Glomerular visceral epithelial cell (primary cell): ENCODE results near the gene ROS1.

Experiments used
- DNase-seq: peaks from one replicate; pipeline ENCODE4 v3.0.0-alpha.2; 2016; ENCODE audit errors: extremely low spot score

Gene ROS1

DNA sequence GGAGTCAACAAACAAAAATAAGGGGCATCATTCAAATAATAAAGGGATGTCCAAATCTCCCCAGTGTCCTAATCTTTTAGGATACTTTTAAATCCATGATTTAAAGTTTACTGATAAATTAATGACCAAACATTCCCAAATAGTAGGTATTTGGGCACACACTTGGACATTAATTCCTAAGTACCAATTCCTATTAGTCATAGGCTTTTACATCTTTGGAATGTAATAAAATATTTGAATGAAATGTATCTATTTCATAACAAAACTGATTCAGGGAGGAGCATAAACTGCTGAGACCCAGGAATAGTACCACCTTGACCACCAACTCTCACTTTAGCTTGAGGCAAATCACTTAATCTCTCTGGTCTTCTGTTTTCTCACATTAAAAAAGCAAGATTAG lies 116.1 kb downstream of the ROS1 start:
- DNase-seq, result no peak

DNA sequence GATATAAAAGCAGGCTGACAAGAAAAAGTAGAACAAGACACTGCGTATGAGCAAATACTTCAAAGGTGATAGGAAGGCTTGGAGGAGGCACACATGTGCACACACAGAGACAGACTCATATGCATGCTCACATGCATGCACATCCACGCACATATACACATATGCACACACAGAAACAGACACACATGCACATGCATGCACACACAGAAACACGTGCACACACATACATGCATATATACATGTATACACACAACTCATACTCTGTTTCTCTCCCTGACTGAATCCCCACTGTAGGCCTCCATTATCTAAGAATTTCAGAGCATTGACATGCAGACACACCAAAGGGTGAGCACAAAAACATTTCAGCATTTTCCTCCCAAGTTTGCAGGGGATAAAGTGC lies 116.7 kb downstream of the ROS1 start:
- DNase-seq, result no peak

DNA sequence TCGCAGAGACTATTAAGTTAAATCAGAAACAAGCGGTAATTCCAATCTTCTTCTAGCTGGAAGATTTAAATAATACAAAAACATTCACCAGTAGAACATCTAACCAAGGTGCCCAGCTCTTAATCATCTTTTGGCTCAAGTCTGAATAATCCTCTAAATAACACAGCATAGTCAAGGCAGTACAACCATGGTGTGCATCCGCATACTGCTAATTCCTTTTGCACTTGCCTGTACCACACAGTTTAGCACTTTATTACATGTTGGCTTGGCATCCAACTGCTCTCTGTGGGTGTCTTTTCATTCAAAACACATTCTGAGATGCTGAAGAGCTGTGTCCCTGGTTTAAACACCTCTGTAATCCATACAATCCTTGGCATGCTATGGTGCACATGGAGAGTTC lies 118.1 kb downstream of the ROS1 start:
- DNase-seq, result no peak

- no peak for DNase-seq
Measured at GRCh38 chr6:117306227-117306790, 119.4 kb downstream of the ROS1 start.

DNA sequence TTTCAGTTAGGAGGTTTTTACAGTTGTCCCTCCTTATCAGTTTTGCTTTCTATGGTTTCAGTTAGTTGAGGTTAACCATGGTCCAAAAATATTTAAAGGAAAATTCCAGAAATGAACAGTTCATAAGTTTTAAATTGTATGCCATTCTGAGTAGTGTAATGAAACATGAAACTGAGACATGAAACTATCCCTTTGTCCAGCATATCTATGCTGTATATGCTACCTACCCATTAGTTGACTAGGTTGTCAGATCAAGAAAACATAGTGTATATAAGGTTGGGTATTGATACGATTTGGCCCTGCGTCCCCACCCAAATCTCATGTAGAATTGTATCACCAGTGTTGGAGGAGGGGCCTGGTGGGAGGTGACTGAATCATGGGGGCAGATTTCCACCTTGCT lies 121.3 kb downstream of the ROS1 start:
- DNase-seq, result no peak

GRCh38 chr6:117303323-117303722 lies 122.4 kb downstream of the ROS1 start:
- DNase-seq, result no peak

- DNase-seq, result no peak
Measured at GRCh38 chr6:117298941-117299340, 126.8 kb downstream of the ROS1 start.

GRCh38 chr6:117290173-117290846 lies 135.4 kb downstream of the ROS1 start:
- DNase-seq, result no peak

DNA sequence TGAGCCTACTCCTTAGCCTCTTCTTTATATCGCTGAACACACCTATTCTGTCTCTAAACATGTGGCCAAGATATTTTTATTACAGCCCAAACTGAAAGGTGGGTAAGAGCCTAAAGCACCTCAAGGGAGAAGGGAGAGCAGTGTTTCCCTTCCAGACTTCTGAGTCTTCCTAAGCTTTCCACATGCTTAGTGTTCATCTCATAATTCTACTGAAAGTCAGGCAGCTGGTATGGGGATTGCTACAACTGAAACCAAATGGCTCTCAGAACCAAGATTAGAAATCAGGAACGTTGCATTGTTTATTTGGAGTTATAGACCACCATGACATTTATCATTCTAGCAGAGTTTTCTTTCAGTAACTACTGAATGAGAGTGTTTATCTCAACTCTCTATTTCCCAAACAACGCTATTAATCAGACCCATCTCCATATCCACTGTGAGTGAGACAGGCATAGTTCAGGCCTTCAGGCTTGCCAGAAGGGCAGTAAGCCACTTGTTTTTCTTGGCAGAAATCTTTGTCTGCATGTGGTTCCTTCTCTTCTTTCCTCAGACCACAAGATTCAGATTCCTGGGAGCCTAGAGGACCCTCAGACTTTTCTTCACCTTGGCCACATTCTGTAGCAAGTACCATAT lies 137.5 kb downstream of the ROS1 start:
- DNase-seq, result no peak

- no peak for DNase-seq
Measured at GRCh38 chr6:117280922-117281321, 144.8 kb downstream of the ROS1 start.

DNA sequence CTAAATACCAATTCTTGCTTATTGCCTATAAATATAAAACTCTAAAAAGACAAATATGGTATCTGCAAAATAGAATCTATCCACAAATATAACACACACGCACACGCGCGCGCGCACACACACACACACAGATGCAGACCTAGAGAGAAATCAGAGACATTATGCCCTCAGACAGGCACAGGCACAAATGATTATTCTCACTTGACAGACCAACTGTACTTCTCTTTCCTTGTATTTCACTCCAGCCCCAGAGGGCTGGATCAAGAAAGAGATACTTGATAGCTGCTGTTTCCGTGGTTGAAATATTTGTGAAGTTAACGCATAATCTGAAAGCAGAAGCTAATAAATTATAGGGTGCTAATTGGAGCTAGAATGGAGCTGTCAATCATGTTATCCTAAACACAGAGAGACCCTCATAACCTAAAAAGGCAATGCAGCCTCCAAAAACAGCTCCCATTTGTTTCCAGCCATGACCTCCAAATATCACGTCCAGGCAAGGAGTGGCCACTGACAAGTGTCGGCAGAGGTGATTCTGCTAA lies 148.9 kb downstream of the ROS1 start:
- no peak for DNase-seq

DNA sequence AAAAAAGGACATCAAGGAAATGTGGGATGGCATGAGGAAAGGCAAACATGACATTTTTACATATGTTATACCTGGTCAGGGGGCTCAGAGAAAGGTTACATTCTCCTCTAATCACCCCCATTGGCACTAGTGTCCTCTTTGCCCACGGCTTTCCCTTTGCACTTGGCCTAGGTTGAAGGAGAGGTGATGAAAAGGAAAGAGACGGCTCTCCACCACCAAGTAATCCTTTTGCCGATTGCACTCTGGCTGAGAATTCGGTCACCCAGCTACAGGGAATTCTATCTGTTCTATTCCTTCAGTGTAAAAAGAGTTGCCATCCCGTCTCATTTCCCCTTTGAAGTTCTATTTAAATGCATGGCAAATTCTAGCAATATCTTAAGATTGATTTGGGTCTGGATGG lies 150.0 kb downstream of the ROS1 start:
- DNase-seq, result no peak

DNA sequence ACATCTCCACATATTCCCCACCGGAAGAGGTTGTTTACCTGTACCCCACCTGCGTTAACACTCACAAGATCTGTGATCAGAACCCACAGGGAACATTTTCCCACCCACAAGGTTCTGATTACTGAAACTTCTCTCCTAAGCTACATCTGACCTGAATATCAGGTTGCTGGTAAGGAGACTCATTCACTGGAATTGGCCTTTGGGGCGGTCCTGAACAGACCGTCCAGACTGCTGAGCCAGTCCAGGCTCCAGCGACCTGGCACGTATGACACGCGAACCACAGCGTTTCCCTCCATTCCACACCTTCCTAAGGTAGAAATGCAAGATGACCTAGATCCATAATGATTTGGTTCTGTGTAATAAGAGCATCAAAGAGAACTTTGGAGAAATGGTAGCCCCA lies 150.5 kb downstream of the ROS1 start:
- DNase-seq, result no peak

GRCh38 chr6:117272891-117273290 lies 152.9 kb downstream of the ROS1 start:
- no peak for DNase-seq

DNA sequence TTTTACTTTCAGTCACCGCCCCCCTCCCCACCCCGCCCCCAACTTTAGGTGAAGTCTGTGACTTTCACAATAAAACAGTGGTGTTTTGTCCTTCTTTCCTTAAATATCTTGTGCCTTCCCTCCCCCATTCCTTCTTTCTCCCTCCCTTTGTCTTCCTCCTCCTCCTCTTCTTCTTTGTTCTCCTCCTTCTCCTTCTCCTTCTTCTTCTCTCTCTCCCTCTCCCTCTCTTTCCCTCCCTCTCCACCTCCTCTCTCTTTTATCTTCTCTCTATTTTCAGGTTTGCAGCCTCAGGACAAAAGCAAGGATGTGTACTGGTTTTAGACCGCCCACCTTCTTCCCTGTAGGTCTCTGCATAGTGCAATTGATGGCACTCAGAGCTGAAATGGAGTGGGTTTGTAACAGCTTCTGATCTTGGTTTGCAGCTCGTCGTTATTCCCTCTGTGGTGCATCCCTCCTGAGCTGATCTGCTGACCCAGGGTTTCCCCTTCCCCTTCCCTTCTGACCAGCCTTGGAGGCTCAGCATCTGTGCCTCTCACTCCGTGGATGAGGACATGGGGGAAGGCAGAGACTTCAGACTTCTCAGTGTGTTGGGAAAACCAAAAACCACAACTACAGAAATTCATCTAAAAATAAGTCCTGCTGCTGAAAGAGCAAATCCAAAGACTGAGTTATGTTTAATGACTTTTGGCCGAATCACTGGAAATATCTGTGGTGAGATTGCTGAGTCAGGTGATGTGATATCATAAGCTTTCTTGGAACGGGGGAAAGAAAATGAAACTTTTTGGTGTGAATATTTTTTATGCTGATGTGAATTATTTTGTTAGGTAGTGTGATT lies 153.5 kb downstream of the ROS1 start:
- DNase-seq, result no peak

GRCh38 chr6:117270843-117271507 lies 154.8 kb downstream of the ROS1 start:
- no peak for DNase-seq

- DNase-seq, result no peak
Measured at GRCh38 chr6:117270055-117270842, 155.5 kb downstream of the ROS1 start.

- no peak for DNase-seq
Measured at GRCh38 chr6:117269638-117270054, 156.1 kb downstream of the ROS1 start.

DNA sequence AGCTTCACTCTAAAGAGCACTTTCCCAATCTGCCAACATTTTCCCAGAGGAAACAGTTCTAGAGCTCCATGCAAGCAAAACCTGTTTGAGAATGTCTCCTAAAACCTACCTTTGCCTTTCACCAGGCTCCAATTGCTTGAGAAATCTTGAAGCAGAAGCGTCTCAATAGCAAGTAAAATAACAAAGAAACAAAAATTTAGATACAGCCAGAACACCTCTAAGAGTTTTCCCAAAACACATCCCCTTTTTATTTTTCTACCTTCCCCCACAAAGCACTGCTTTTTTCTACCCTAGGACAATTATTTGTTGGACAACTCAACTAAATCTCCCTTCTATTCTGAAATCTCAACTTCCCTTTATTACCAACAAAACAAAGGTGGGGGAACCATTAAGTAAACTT lies 156.8 kb downstream of the ROS1 start:
- DNase-seq, result no peak

DNA sequence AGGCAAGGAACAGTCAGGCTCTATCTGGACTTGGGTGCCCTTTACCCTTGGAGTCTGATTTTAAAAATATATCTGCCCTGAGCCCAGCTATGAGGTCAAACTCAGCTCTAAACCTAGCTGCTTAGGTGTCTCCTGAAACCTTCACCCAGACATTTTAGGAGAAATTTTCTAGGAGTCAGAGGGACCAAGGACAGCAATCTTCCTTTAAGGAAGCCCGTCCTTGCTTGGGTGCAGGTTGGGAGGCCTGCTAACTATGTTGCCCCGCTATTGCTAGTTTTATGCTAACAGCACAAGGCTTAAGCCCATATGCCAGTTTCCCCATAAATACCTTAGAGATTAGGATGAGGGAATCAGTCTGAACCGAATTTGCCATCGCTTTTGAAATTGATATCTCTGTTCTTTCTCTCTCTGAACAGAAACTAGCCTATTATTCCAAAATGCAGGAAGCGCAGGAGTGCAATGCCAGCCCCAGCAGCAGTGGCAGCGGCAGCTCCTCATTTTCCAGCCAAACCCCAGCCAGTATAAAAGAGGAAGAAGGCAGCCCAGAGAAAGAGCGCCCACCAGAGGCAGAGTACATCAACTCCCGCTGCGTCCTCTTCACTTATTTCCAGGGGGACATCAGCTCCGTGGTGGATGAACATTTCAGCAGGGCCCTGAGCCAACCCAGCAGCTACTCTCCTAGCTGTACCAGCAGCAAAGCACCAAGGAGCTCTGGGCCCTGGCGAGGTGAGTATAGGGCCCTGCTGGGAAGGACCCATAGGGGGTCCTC lies 157.8 kb downstream of the ROS1 start:
- no peak for DNase-seq
